HG03571 (cell line): Measurements from ENCODE around the gene TMEM183A.
"Not testable (repeated sequence)": the region's sequence is repeated elsewhere in the genome, so short reads cannot be mapped to it uniquely, and the experiment has no call there.

Experiments used
- ATAC-seq: cut with Tn5 transposase; IDR thresholded peaks from one replicate; pipeline ENCODE4 v1.9.1; 2021; ENCODE audit not compliant: unreplicated experiment

TMEM183A gene

GRCh38 chr1:203006948-203007871 lies at the start of gene TMEM183A:
TSS of gene TMEM183A (plus strand) at chr1:203007374. CDS start at chr1:203007466, 92 bp downstream.
- ATAC-seq = peak; percentile 92

GRCh38 chr1:202957733-202958543 lies 49.2 kb upstream of the TMEM183A start, which contains the start of gene ADIPOR1:
TSS of gene ADIPOR1 (minus strand) at chr1:202958312. CDS start at chr1:202951070, 7,242 bp downstream.
- peak; percentile 95 for ATAC-seq

- no peak for ATAC-seq
Measured at GRCh38 chr1:202958544-202959275, 48.5 kb upstream of the TMEM183A start.

GRCh38 chr1:202959276-202959620 lies 47.9 kb upstream of the TMEM183A start:
- ATAC-seq = no peak

- ATAC-seq = no peak
Measured at GRCh38 chr1:202961220-202961880, 45.8 kb upstream of the TMEM183A start.

GRCh38 chr1:202964791-202965410 lies 42.3 kb upstream of the TMEM183A start:
- ATAC-seq = no peak

GRCh38 chr1:202965422-202965821 lies 41.8 kb upstream of the TMEM183A start:
- no peak for ATAC-seq

GRCh38 chr1:202966006-202966898 lies 40.9 kb upstream of the TMEM183A start:
- no peak for ATAC-seq

- ATAC-seq = no peak
Measured at GRCh38 chr1:202967684-202968281, 39.4 kb upstream of the TMEM183A start.

- no peak for ATAC-seq
Measured at GRCh38 chr1:202968351-202968750, 38.8 kb upstream of the TMEM183A start.

- peak; percentile 60 for ATAC-seq
Measured at GRCh38 chr1:202968895-202969295, 38.3 kb upstream of the TMEM183A start.

- no peak for ATAC-seq
Measured at GRCh38 chr1:202972046-202972445, 35.1 kb upstream of the TMEM183A start.

GRCh38 chr1:202974856-202975255 lies 32.3 kb upstream of the TMEM183A start:
- ATAC-seq = no peak

GRCh38 chr1:202976633-202977032 lies 30.5 kb upstream of the TMEM183A start:
- ATAC-seq = no peak

- ATAC-seq = no peak
Measured at GRCh38 chr1:202979459-202979858, 27.7 kb upstream of the TMEM183A start.

- ATAC-seq = no peak
Measured at GRCh38 chr1:202981939-202982338, 25.2 kb upstream of the TMEM183A start.

GRCh38 chr1:202982715-202983430 lies 24.3 kb upstream of the TMEM183A start:
- ATAC-seq = no peak

- ATAC-seq = not testable (repeated sequence)
Measured at GRCh38 chr1:202986120-202986519, 21.1 kb upstream of the TMEM183A start.
